ENCODE results near the gene PNLIPRP2.

GRCh38 chr10:116679351-116679750, 58.6 kb downstream of the PNLIPRP2 start:
- TF ChIP-seq CTCF (tag by site-specific recombination; IDR thresholded peaks at IDR 0.05) (no peak), SALL2 (tag by site-specific recombination; IDR thresholded peaks at IDR 0.05; ENCODE audit: borderline replicate concordance) (no peak), EGR2 (tag by site-specific recombination; IDR thresholded peaks at IDR 0.05; ENCODE audit: low read depth) (no peak), ZNF23 (tag by site-specific recombination; IDR thresholded peaks at IDR 0.05; ENCODE audit: borderline replicate concordance) (no peak), ZNF184 (tag by site-specific recombination; IDR thresholded peaks at IDR 0.05) (no peak), ZNF280C (tag by site-specific recombination; IDR thresholded peaks at IDR 0.05) (no peak), ZNF670 (tag by site-specific recombination; IDR thresholded peaks at IDR 0.05; ENCODE audit: low read depth) (no peak), ZFP41 (tag by site-specific recombination; IDR thresholded peaks at IDR 0.05; ENCODE audit: borderline replicate concordance) (no peak), ZNF549 (tag by site-specific recombination; IDR thresholded peaks at IDR 0.05) (no peak), ZNF16 (tag by site-specific recombination; IDR thresholded peaks at IDR 0.05; ENCODE audit: low read depth) (no peak), GLIS1 (tag by site-specific recombination; IDR thresholded peaks at IDR 0.05) (no peak), YY1 (tag by site-specific recombination; IDR thresholded peaks at IDR 0.05) (no peak), ZNF596 (tag by site-specific recombination; IDR thresholded peaks at IDR 0.05) (no peak), ZNF350 (tag by site-specific recombination; IDR thresholded peaks at IDR 0.05) (no peak)

Data from HEK293 (cell line).